HL-60 (cell line): Measurements from ENCODE around the gene PTTG2.

Experiments used
- GABPA ChIP-seq: IDR thresholded peaks from 2 replicates; pipeline ENCODE4 v1.6.1; 2012; ENCODE audit warnings: low read depth
- POLR2AphosphoS5 ChIP-seq: IDR thresholded peaks from 2 replicates; pipeline ENCODE4 v1.6.1; 2012; ENCODE audit warnings: low read depth
- SPI1 ChIP-seq: IDR thresholded peaks from 2 replicates; pipeline ENCODE4 v1.6.1; 2012; ENCODE audit warnings: low read depth, mild to moderate bottlenecking, borderline replicate concordance
- TF ChIP-seq, protein P1 (sequence below): IDR thresholded peaks from one replicate; pipeline ENCODE4 v1.5.1; 2011; ENCODE audit warnings: low read length, control low read depth, inconsistent platforms; ENCODE audit not compliant: insufficient read depth
- TF ChIP-seq, protein P2 (sequence below): IDR thresholded peaks from 2 replicates; pipeline ENCODE4 v1.6.1; 2012; ENCODE audit warnings: low read depth; ENCODE audit not compliant: insufficient replicate concordance

DNA sequence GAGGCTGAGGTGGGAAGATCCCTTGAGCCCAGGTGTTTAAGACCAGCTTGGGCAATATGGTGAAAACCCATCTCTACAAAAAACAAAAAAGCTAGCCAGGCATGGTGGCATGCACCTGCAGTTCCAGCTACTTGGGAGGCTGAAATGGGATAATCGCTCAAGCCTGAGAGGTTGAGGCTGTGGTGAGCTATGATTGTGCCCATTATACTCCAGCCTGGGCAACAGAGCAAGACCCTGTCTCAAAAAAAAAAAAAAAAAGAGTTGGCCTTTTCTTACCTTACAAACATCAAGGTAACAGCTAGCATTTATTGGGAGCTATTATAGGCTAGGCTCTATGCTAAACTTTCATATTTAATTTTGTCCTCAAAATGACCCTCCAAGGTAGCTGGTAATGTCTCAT is 43.4 kb downstream of the PTTG2 start:
- TF ChIP-seq, protein P1, sequence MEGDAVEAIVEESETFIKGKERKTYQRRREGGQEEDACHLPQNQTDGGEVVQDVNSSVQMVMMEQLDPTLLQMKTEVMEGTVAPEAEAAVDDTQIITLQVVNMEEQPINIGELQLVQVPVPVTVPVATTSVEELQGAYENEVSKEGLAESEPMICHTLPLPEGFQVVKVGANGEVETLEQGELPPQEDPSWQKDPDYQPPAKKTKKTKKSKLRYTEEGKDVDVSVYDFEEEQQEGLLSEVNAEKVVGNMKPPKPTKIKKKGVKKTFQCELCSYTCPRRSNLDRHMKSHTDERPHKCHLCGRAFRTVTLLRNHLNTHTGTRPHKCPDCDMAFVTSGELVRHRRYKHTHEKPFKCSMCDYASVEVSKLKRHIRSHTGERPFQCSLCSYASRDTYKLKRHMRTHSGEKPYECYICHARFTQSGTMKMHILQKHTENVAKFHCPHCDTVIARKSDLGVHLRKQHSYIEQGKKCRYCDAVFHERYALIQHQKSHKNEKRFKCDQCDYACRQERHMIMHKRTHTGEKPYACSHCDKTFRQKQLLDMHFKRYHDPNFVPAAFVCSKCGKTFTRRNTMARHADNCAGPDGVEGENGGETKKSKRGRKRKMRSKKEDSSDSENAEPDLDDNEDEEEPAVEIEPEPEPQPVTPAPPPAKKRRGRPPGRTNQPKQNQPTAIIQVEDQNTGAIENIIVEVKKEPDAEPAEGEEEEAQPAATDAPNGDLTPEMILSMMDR: no peak
- TF ChIP-seq, protein P2, sequence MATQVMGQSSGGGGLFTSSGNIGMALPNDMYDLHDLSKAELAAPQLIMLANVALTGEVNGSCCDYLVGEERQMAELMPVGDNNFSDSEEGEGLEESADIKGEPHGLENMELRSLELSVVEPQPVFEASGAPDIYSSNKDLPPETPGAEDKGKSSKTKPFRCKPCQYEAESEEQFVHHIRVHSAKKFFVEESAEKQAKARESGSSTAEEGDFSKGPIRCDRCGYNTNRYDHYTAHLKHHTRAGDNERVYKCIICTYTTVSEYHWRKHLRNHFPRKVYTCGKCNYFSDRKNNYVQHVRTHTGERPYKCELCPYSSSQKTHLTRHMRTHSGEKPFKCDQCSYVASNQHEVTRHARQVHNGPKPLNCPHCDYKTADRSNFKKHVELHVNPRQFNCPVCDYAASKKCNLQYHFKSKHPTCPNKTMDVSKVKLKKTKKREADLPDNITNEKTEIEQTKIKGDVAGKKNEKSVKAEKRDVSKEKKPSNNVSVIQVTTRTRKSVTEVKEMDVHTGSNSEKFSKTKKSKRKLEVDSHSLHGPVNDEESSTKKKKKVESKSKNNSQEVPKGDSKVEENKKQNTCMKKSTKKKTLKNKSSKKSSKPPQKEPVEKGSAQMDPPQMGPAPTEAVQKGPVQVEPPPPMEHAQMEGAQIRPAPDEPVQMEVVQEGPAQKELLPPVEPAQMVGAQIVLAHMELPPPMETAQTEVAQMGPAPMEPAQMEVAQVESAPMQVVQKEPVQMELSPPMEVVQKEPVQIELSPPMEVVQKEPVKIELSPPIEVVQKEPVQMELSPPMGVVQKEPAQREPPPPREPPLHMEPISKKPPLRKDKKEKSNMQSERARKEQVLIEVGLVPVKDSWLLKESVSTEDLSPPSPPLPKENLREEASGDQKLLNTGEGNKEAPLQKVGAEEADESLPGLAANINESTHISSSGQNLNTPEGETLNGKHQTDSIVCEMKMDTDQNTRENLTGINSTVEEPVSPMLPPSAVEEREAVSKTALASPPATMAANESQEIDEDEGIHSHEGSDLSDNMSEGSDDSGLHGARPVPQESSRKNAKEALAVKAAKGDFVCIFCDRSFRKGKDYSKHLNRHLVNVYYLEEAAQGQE: no peak
- TF ChIP-seq POLR2AphosphoS5 (no peak), GABPA (no peak), SPI1 (no peak)
